Measurements from ENCODE around the gene SH3BP5L. TPM values are rescaled to one million over a fixed set of nuclear protein-coding genes. Genes with fewer than 3 reads are reported as not detected.
A peak's percentile ranks its signal among the peaks of the same experiment; 100 is the strongest.

The SH3BP5L gene
- total and polyA plus RNA-seq, 5 experiments from 2014 or later = 1.6 to 29.9 (median 3.5) TPM

GRCh38 chr1:248858891-248859889 lies 33.5 kb upstream of the SH3BP5L start, which contains the start of gene ZNF692:
Gene ZNF692 (minus strand): TSS chr1:248859085. CDS start chr1:248858309, 776 bp downstream.
- H3K36me3 Mint-ChIP-seq = peaks cover 0 to 2% (median 0%) of the 10 kb centered on the region in 3 donors
- no peaks in the 10 kb centered on the region for H3K9me3 Mint-ChIP-seq
- peak within 1 kb of the TSS; percentile 88 to 99 (median 96) for H3K27ac Mint-ChIP-seq
- H3K4me1 Mint-ChIP-seq = peaks cover 44 to 64% (median 61%) of the 10 kb centered on the region in 4 donors
- POLR2A ChIA-PET = interaction anchor here (0.5 to 9.2 kb wide), 10 partner anchors 10 to 48 kb away, joined by 3 to 141 read pairs (median 5); partner anchors contain the start of genes PGBD2, SH3BP5L and ZNF672
- peak within 1 kb of the TSS; percentile 78 to 97 (median 90) for H3K4me3 Mint-ChIP-seq
- DNase-seq (peak; percentile 95 to 99 (median 96)), ATAC-seq (peak; percentile 79 to 89)
- no peaks in the 10 kb centered on the region for H3K27me3 Mint-ChIP-seq

DNA sequence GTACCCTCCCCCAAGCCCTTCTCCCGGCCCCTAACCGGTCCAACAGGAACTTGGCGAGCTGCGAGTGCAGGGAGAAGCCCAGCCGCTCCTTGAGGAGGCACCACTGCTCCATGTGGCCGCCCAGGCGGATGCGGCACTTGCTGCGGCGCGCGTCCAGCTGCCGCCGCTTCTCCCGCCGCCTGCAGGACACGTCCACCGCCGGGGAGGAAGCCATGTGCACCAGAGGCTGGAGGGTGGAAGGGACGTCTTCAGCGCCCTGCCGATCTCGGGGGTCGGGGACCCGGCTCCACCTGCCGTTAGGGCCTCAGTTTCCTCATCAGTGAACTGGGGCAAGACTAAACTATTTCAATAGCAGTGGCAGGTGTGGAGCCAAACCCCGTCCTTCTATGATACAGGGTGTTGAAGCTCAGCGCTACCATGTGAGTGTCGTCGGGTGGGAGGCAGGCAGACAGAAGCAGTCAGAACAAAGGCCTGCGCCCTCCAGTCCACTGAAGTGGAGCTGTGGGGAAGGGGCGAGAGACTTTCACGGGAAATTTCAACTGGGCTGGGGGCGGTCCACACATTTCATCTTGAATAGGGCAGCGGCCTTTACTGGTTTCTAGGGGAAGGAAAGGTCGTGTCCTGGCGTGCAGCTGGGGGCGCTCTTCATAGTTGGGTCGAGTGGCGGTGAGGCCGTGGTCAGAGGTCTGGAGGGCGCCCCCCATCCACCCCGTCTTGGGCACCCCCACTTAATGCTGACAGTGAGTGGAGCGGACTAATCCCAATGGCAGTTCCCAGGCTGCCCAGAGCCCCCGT lies 32.6 kb upstream of the SH3BP5L start:
- POLR2A ChIA-PET = interaction anchor here (0.6 to 9.2 kb wide), 10 partner anchors 11 to 49 kb away, joined by 3 to 141 read pairs (median 5); partner anchors contain the start of genes PGBD2, SH3BP5L and ZNF672
- Mint-ChIP-seq H3K9me3 (no peaks in the 10 kb centered on the region), H3K4me3 (peak overlapping the region; percentile 78 to 97 (median 90)), H3K4me1 (peaks cover 44 to 56% (median 54%) of the 10 kb centered on the region in 4 donors), H3K27ac (peak overlapping the region; percentile 88 to 98 (median 96)), H3K27me3 (no peaks in the 10 kb centered on the region), H3K36me3 (peaks cover 0 to 2% (median 0%) of the 10 kb centered on the region in 3 donors)
- peak; percentile 36 to 41 for ATAC-seq
- DNase-seq = no peak

DNA sequence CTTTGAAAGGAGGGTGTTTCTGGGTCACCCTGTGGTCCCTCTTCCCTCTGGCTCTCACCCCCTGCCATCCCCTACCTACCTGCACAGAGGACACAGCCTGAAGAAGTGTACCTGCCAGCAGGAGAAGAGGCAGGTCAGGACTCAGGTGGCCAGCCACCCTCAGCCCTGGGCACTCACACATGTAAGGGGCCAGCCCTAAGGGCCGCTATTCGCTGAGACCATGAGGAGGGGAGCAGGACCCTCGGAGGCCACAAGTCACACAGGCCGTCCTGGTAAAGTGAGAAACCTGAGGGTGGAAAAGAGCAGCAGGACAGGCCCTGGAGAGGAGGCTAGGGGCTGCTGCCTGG lies 32.0 kb upstream of the SH3BP5L start:
- Mint-ChIP-seq H3K27me3 (no peaks in the 10 kb centered on the region), H3K4me3 (peak overlapping the region; percentile 78 to 97 (median 90)), H3K36me3 (peaks cover 0 to 2% (median 0%) of the 10 kb centered on the region in 3 donors), H3K9me3 (no peaks in the 10 kb centered on the region), H3K27ac (peak overlapping the region in 9 of 10 donors; percentile 38 to 97 (median 88)), H3K4me1 (peaks cover 42 to 52% (median 50%) of the 10 kb centered on the region in 4 donors)
- no peak for DNase-seq
- ATAC-seq = no peak
- POLR2A ChIA-PET = interaction anchor here (0.6 to 9.2 kb wide), 8 partner anchors 11 to 48 kb away, joined by 3 to 141 read pairs (median 9); partner anchors contain the start of genes PGBD2, SH3BP5L and ZNF672

GRCh38 chr1:248857201-248857600 lies 31.5 kb upstream of the SH3BP5L start:
- Mint-ChIP-seq H3K4me3 (peak overlapping the region in 9 of 10 donors; percentile 13 to 96 (median 90)), H3K27me3 (no peaks in the 10 kb centered on the region), H3K4me1 (peaks cover 38 to 47% (median 45%) of the 10 kb centered on the region in 4 donors), H3K9me3 (no peaks in the 10 kb centered on the region), H3K27ac (peak overlapping the region in 5 of 10 donors; percentile 21 to 97 (median 90)), H3K36me3 (peaks cover 0 to 2% (median 0%) of the 10 kb centered on the region in 3 donors)
- ATAC-seq (no peak), DNase-seq (no peak)
- POLR2A ChIA-PET = interaction anchor here (6.0 to 9.2 kb wide), 2 partner anchors 19 to 30 kb away, joined by 59 to 141 read pairs; partner anchors contain the start of genes SH3BP5L and ZNF672

GRCh38 chr1:248856176-248856575 lies 30.5 kb upstream of the SH3BP5L start:
- peaks cover 0 to 2% (median 0%) of the 10 kb centered on the region in 3 donors for H3K36me3 Mint-ChIP-seq
- H3K4me3 Mint-ChIP-seq = peak overlapping the region in 1 of 10 donors; percentile 20
- DNase-seq (no peak), ATAC-seq (no peak)
- peaks cover 35 to 41% (median 40%) of the 10 kb centered on the region in 4 donors for H3K4me1 Mint-ChIP-seq
- peak overlapping the region; percentile 11 to 90 (median 63) for H3K27ac Mint-ChIP-seq
- no peaks in the 10 kb centered on the region for H3K27me3 Mint-ChIP-seq
- H3K9me3 Mint-ChIP-seq = no peaks in the 10 kb centered on the region
- POLR2A ChIA-PET = interaction anchor here (6.0 to 9.2 kb wide), 2 partner anchors 18 to 29 kb away, joined by 59 to 141 read pairs; partner anchors contain the start of genes SH3BP5L and ZNF672

GRCh38 chr1:248855580-248855979 lies 29.9 kb upstream of the SH3BP5L start:
- POLR2A ChIA-PET = interaction anchor here (6.0 to 9.2 kb wide), 2 partner anchors 17 to 29 kb away, joined by 59 to 141 read pairs; partner anchors contain the start of genes SH3BP5L and ZNF672
- peak overlapping the region in 2 of 10 donors; percentile 11 to 39 for H3K27ac Mint-ChIP-seq
- DNase-seq = no peak
- H3K4me1 Mint-ChIP-seq = peaks cover 35 to 41% (median 40%) of the 10 kb centered on the region in 4 donors
- ATAC-seq = no peak
- no peaks in the 10 kb centered on the region for H3K9me3 Mint-ChIP-seq
- no peaks in the 10 kb centered on the region for H3K27me3 Mint-ChIP-seq
- peaks cover 0 to 2% (median 0%) of the 10 kb centered on the region in 3 donors for H3K36me3 Mint-ChIP-seq
- no peak overlapping the region for H3K4me3 Mint-ChIP-seq

DNA sequence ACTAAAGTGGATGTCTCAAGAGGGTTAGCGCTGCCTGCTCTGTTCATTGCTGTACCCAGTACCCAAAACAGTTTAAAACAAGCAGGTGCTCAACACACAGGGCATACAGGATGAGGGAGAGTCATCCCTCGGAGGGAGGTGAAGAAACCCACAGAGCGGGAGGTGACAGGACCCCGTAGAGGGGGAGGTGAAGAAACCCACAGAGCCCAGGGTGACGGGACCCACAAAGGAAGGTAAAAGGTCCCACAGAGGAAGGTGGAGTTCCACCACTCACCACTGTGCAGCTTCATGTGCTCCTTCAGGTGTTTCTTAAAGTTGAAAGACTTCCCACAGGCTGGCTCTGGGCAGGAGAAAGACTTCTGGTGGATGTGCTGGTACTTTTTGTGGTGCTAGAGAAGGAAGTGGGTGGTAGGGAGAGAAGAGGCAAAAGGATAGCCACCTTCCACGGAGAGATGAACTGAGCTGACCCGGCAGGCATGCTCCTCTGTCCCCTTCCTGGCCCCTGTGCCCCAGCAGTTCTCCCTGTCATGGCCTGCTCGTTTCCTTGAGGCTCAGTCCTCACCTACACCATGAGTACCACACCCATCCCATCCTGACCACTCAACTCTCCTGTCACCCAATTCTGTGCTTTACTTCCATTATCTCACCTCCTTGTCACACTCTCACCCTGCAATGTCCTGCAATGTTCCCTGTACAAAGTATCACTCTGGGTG lies 28.1 kb upstream of the SH3BP5L start:
- POLR2A ChIA-PET = interaction anchor here (0.9 to 9.2 kb wide), 2 partner anchors 10 to 16 kb away, joined by 3 to 141 read pairs; partner anchors contain the start of gene ZNF672
- H3K27me3 Mint-ChIP-seq = no peaks in the 10 kb centered on the region
- DNase-seq (peak in 7 of 10 donors; percentile 19 to 72 (median 53)), ATAC-seq (peak; percentile 58 to 78)
- peaks cover 0 to 13% (median 8%) of the 10 kb centered on the region in 3 donors for H3K36me3 Mint-ChIP-seq
- H3K9me3 Mint-ChIP-seq = no peaks in the 10 kb centered on the region
- H3K4me3 Mint-ChIP-seq = peak overlapping the region in 1 of 10 donors; percentile 41
- H3K27ac Mint-ChIP-seq = peak overlapping the region in 1 of 10 donors; percentile 90
- H3K4me1 Mint-ChIP-seq = peaks cover 25 to 32% (median 26%) of the 10 kb centered on the region in 4 donors

DNA sequence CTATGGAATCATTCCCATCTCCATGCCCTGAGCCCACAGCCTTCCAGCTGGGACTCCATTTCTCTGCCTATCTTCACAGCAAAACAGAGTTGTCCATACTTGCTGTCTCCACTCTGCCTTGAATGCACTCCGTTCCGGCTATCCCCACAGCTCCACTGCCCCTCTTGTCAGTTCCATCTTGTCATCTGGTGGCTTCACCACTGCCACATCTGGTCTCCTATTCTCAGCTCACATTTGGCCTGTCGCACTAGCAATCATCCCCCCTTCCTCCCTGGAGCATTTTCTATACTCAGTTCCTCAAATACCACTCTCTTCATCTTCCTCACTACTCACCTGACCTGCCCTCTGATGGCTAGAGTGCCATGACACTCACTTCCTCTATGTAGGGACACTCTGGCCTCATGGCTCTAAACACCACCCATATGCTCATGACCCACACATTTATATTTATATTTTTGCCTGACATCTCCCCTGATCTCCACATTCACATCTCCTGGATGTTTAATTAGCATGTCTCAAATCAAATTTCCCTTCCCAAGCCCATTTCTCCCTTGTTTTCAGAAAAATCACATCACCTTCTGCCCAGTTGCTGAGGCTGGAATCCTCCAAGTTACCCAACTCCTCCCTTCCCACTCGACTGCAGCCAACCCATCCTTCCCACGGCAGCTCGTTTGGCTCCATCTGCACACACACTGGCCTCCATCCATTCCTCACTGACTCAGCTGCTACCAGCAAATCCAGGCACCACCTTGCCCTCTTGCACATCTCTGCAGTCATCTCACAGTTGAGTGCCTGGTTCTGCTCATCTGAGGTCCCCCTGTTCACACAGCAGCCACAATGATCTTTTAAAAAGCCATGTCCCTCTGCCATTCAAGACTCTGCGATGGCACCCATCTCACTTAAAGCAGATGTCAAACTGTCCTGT lies 27.0 kb upstream of the SH3BP5L start:
- no peaks in the 10 kb centered on the region for H3K27me3 Mint-ChIP-seq
- H3K4me1 Mint-ChIP-seq = peaks cover 14 to 28% (median 17%) of the 10 kb centered on the region in 4 donors
- ATAC-seq = no peak
- H3K27ac Mint-ChIP-seq = no peak overlapping the region
- H3K36me3 Mint-ChIP-seq = peaks cover 0 to 20% (median 10%) of the 10 kb centered on the region in 3 donors
- DNase-seq = no peak
- H3K4me3 Mint-ChIP-seq = no peak overlapping the region
- no peaks in the 10 kb centered on the region for H3K9me3 Mint-ChIP-seq
- POLR2A ChIA-PET = interaction anchor here (0.9 to 9.2 kb wide), 2 partner anchors 11 to 15 kb away, joined by 3 to 141 read pairs; partner anchors contain the start of gene ZNF672

DNA sequence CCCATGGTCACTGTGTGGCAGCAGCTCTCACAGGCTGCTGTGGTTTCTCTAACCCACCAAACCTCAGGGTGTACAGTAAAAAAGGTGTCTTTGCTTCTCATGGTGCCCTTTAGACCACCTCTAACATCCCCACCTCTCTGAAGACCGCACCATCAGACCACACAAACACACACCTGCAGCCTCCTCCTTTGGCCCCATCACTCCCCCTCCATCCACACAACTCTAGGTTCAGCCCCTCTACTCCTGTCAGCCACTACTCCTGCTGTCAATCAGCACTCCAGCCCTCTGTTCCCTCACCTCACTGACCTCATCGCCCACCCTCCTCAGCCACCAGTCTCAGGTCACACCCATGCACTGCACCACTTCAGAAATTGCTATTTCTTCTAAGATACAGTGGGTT lies 25.7 kb upstream of the SH3BP5L start:
- H3K27ac Mint-ChIP-seq = peak overlapping the region in 1 of 10 donors; percentile 80
- peaks cover 0 to 30% (median 18%) of the 10 kb centered on the region in 3 donors for H3K36me3 Mint-ChIP-seq
- H3K27me3 Mint-ChIP-seq = no peaks in the 10 kb centered on the region
- no peaks in the 10 kb centered on the region for H3K9me3 Mint-ChIP-seq
- POLR2A ChIA-PET = no interaction called here
- no peak for ATAC-seq
- DNase-seq = no peak
- H3K4me3 Mint-ChIP-seq = no peak overlapping the region
- peaks cover 5 to 25% (median 5%) of the 10 kb centered on the region in 4 donors for H3K4me1 Mint-ChIP-seq

DNA sequence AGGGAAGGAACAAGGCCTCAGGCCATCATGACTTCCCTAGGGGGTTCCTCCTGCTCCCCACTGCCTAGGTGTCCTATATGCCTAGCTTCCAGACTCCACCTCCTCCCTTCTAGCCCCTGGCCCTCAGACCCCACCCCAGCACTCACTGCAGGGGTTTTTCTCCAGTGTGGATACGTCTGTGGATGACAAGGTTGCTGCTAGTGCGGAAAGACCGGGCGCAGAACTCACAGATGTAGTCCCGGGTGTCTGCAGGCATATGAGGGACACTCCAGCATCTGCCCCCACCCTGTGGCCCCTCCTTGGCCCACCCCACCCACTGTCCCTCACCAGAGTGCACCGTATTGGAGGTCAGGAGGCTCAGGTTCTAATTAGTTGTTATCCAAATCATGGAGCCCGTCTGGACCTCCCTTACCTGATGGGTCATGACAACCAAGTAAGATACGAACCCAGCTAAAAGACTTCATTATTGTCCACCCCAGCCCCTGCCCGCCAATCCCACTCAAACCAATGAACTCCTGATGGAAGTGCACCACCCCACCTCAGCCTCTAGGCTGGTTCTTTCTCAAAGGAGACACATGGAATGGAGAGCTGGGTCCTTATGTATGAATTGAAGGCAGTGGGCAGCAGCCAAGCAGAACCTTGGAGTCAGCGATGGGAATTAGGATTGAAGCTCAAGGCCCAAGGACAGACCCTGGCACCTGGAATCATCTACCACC lies 25.0 kb upstream of the SH3BP5L start:
- Mint-ChIP-seq H3K9me3 (no peaks in the 10 kb centered on the region), H3K4me1 (peaks cover 0 to 20% (median 0%) of the 10 kb centered on the region in 4 donors), H3K27ac (peak overlapping the region in 1 of 10 donors; percentile 80), H3K27me3 (no peaks in the 10 kb centered on the region), H3K4me3 (no peak overlapping the region), H3K36me3 (peaks cover 0 to 37% (median 18%) of the 10 kb centered on the region in 3 donors)
- POLR2A ChIA-PET = interaction anchor here (0.8 kb wide), 1 partner anchor 11 kb away, joined by 7 read pairs; no protein-coding TSS in a partner anchor
- DNase-seq (no peak), ATAC-seq (no peak)

Measured in naive thymus-derived CD8-positive, alpha-beta T cell (primary cell).